GM18526 (cell line): ENCODE data around the gene IMMP2L.

Experiments
- POLR2A ChIP-seq: IDR thresholded peaks from 3 replicates; pipeline ENCODE4 v1.6.1; 2011; ENCODE audit not compliant: insufficient read length; ENCODE audit errors: extremely low read depth

The IMMP2L gene

GRCh38 chr7:111521660-111522059 lies 40.6 kb downstream of the IMMP2L start:
- TF ChIP-seq POLR2A: no peak

DNA sequence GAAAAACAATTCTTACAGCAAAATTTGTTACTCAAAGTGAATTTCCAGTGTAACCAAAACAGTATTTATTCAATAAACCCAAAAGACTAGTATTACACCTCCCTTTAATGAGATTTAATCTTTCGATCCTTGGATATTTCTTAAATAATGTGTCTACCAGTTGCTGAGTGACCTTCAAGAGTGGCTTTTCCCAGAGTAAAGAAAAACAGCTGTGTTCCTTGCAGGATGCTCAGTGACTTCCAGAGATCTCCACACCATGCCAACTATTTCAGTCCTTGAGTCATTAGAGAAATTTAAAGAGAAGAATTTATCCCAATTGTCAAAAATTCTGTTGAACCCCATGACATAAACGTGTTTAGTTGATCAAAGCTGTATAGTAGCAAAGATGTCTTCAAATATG lies 44.0 kb downstream of the IMMP2L start:
- no peak for TF ChIP-seq POLR2A

- no peak for TF ChIP-seq POLR2A
These were observed 44.7 kb downstream of the IMMP2L start for GRCh38 chr7:111517549-111517951.

GRCh38 chr7:111516612-111517011 lies 45.7 kb downstream of the IMMP2L start:
- TF ChIP-seq POLR2A: no peak

DNA sequence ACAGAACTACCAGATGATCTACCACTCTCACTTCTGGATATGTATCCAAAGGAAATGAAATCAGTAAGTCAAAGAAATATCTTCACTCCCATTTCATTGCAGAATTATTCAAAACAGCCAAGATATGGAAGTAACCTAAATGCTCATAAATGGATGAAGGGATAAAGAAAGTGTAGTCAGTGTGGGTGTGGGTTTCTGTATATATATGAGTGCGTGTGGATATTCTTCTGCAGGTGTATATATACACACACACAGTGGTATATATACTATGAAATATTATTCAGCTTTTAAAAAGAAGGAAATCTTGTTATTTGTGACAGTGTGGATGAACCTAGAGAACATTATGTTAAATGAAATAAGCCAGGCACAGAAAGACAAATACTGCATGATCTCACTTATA lies 48.7 kb downstream of the IMMP2L start:
- no peak for TF ChIP-seq POLR2A

DNA sequence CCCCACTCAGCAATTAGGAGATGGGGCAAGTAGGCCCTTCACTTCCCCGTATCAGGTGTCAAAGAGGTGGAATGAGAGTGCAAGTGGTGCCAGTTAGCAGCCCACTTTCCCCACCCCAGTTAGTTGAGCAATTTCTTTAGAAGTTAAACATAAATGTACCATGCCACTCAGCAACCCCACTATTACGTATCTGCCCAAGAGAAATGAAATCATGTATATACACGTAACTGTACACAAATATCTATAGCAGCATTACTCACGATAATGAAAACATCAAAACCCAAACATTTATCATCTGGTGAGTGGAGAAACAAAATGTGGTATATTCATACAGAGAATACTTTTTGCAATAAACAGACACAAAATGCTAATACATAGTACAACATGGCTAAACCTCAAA lies 50.4 kb downstream of the IMMP2L start:
- no peak for TF ChIP-seq POLR2A

DNA sequence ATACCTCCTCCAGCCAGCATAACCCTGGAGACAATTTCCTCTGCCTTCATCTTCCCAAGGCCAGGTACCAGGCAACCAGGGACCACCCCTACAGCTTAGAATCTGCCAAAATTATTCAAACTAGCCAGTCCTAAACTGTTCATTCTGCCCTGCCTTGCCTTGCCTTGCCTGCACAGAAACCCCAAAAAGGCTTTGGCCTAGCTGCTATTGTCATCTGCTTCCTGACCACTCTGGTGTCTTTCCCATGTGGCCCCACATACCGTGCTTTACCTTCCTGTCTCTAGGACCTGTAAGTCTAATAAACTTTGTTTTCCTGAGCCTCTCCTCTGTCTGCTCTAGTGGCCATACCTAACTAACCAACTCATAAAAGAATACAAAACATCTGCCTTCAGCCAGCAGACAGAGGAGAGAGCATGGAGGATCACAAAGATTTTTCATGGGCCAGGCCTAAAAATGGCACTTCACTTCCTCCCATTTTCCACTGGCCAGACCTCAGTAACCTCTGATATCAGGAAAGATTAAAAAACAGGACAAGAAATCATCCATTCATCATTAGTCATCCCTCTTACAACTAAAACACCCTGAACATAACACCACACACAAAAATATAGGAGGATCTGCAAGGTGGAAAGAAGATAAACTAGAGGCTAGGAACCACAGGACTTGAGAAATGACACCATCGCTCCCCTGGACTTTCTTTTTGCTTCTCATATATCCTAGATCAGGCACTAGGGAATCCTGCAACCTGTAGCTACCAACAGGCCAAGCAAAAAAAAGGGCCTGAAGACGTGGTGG lies 51.5 kb downstream of the IMMP2L start:
- TF ChIP-seq POLR2A: no peak

GRCh38 chr7:111510062-111510461 lies 52.2 kb downstream of the IMMP2L start:
- no peak for TF ChIP-seq POLR2A

DNA sequence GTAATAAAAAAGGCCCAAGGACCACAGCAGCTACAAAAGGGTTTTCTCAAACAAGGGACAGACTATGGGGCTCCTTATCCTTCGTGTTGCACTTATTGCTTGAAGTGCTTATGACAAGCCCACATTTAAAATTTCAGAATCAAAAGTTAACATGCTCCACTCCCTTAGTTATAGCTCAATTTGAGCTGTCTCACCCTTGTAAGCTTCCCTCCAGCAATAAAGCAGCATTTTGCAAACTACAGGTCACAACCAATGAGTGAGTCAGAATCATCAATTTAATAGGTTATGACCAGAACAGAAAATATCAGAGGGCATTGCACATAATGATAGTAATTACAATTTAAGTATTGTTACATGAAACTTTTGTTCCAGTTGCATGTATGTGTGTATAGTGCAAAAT lies 53.0 kb downstream of the IMMP2L start:
- no peak for TF ChIP-seq POLR2A

DNA sequence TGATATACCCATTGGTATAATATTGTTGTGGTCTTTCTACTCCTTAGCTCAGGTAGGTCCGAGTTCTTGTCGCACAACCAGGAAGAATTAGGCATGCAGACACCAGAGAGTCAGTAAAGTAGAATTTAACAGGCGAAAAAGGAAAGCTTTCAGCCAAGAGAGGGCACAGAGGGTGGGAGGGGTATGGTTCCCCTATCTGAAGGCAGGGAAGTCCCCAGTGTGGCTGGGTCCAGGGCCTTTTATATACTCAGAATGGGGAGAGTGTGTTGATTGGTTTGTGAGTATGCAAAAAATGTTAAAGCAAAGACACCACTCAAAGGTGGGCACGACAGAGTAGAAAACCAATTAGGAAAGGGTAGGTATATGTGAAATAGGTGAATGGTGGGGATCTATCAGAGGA lies 53.9 kb downstream of the IMMP2L start:
- no peak for TF ChIP-seq POLR2A

GRCh38 chr7:111499027-111499426 lies 63.3 kb downstream of the IMMP2L start:
- no peak for TF ChIP-seq POLR2A

DNA sequence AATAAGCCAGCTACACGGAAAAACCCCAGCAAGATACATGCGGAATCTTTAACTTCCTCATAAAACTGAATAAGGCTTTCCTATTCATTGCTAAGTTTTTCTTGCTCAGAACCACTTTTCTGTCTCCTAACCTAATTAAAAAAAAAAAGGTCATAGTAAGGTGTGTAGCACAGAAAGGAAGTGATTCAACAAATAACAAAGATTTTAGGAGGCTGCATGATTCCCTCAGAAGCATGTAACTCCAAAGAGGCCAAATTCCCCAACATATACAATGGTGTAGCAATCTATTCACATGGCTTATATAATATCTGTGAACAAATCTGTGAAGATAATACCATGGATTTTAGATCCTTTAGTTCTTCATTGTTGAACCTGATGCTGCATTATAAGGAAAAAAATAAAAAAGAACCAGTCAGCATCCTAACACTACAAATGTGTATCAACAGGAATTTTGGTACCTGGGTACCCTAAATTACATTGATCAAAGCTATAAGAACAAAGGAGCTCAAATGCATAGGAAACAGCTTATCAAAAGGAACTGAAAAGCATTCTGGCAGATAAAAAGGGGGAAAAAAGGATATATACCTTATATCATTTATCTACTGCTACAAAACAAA lies 63.8 kb downstream of the IMMP2L start:
- TF ChIP-seq POLR2A: no peak

DNA sequence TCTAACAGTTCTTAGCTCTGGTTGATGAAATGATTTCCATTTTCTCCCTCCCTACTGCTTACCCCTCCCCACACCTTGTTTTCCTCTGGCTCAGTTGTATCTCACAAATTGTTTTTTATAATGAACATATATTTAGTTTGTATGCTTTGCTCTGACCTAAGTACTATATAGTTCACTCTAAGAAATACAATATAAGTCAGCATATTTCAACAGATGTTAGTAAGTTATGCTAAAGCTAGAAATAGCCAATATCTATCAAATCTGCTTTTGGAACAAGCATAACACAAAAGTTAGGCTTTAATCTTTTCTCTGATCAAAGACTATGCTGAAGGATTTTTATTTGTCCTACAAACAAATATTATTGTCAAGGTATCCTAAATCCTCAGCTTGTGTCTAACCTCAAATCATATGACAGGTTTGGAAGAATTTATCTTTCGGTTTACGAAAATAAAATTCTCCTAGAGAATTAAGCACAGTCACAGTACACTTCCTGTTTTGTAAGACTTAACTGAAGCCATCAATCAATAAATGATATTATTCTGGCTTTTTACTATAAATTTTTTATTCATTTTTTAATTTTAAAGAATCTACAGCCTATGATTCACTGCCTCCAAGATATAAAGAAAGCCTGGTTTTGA lies 67.0 kb downstream of the IMMP2L start:
- TF ChIP-seq POLR2A: no peak

GRCh38 chr7:111492234-111492633 lies 70.1 kb downstream of the IMMP2L start:
- TF ChIP-seq POLR2A: no peak

GRCh38 chr7:111486472-111487142 lies 75.7 kb downstream of the IMMP2L start:
- no peak for TF ChIP-seq POLR2A

DNA sequence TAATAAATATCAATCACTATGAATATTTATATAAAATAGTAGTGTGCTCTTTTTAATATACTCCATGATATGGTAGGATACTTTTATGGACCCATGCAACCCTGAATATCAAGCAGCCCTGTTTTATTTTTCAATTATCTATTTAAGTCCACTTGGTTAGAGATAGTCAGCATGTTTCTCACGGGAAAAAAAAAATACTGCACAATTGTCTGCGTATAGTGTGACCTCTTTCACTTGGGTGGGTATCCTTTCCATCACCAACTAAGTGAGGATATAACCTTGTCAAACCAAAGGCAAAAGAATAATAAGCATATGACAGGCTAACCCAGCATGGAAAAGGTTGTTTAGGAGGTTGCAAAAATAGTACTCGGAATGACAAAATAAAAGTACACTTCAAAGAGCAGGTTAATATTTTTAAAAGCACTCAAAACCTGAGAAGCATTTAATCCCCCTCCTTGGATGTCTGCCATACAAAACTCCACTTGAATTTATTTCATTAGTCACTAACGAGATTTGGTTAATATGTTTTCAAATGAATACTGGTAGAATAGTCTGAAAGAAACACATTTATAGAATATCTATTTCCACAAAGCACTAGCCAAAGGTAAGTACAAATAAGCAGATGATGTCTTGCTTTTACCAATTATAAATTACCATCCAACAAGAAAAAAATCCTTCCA lies 76.5 kb downstream of the IMMP2L start:
- TF ChIP-seq POLR2A: no peak

- TF ChIP-seq POLR2A: no peak
These were observed 79.2 kb downstream of the IMMP2L start for GRCh38 chr7:111483078-111483477.
